HepG2 (cell line): ENCODE measurements around the gene ADAM10. TPM values are rescaled to one million over a fixed set of nuclear protein-coding genes. Genes with fewer than 3 reads are reported as not detected.

ENCODE experiments used
- BCL6 ChIP-seq: IDR thresholded peaks from 2 replicates; pipeline ENCODE4 v1.6.1; 2016; ENCODE audit warnings: missing genetic modification reagents, missing compliant biosample characterization
- CCAR2 ChIP-seq: fragments of 200-400 bp; formaldehyde crosslinking; optimal IDR thresholded peaks from 2 replicates; pipeline ENCODE3; 2018; ENCODE audit warnings: low read depth, mild to moderate bottlenecking, low read length, moderate library complexity
- EP300 ChIP-seq, 3 experiments: sonication (generic) in 1 of 3; formaldehyde crosslinking in 1 of 3; IDR thresholded peaks; 2 replicates each; pipeline versions ENCODE4 v1.5.1 to v1.6.1; 2011 to 2020; ENCODE audit warnings: low read depth in 2 of 3, low read length in 2 of 3, borderline replicate concordance in 1 of 3, improper control_type of control experiment in 1 of 3, mild to moderate bottlenecking in 1 of 3, missing genetic modification reagents in 1 of 3, moderate library complexity in 1 of 3
- GATAD2A ChIP-seq: IDR thresholded peaks from 2 replicates; pipeline ENCODE4 v1.6.1; 2016
- HMG20A ChIP-seq: IDR thresholded peaks from 2 replicates; pipeline ENCODE4 v1.6.1; 2016; ENCODE audit warnings: borderline replicate concordance
- JUNB ChIP-seq: sonication (generic); formaldehyde crosslinking; IDR thresholded peaks from 2 replicates; pipeline ENCODE4 v1.8.0; 2022; ENCODE audit warnings: missing genetic modification reagents, mild to moderate bottlenecking, borderline replicate concordance
- NCOA2 ChIP-seq: sonication (generic); formaldehyde crosslinking; IDR thresholded peaks from 2 replicates; pipeline ENCODE4 v1.8.0; 2022; ENCODE audit warnings: inconsistent platforms
- NCOA5 ChIP-seq: sonication (generic); formaldehyde crosslinking; IDR thresholded peaks from 2 replicates; pipeline ENCODE4 v1.4.0; 2020; ENCODE audit warnings: missing genetic modification reagents
- PHB2 ChIP-seq: fragments of 450-650 bp; IDR thresholded peaks from 2 replicates; pipeline ENCODE4 v1.6.1; 2018; ENCODE audit not compliant: partially characterized antibody
- RCOR2 ChIP-seq: IDR thresholded peaks from 2 replicates; pipeline ENCODE4 v1.6.1; 2016; ENCODE audit warnings: missing biosample characterization, missing genetic modification reagents
- SMARCE1 ChIP-seq: fragments of 450-650 bp; IDR thresholded peaks from 2 replicates; pipeline ENCODE4 v1.6.1; 2017; ENCODE audit warnings: borderline replicate concordance
- SOX13 ChIP-seq, 3 experiments: fragments of 450-650 bp in 1 of 3; sonication (generic) in 1 of 3; formaldehyde crosslinking in 1 of 3; IDR thresholded peaks in 2 of 3; conservative IDR thresholded peaks in 1 of 3; 2 replicates each; pipeline versions ENCODE4 v1.5.0 to v1.6.1; 2016 to 2020; ENCODE audit warnings: antibody characterized with exemption in 1 of 3, mild to moderate bottlenecking in 1 of 3, missing compliant biosample characterization in 1 of 3, missing genetic modification reagents in 1 of 3, moderate library complexity in 1 of 3
- SP2 ChIP-seq: sonication (generic); formaldehyde crosslinking; IDR thresholded peaks from 2 replicates; pipeline ENCODE4 v1.5.1; 2020; ENCODE audit warnings: mild to moderate bottlenecking, missing genetic modification reagents
- SPEN ChIP-seq: sonication (generic); formaldehyde crosslinking; IDR thresholded peaks from 2 replicates; pipeline ENCODE4 v1.5.1; 2020; ENCODE audit warnings: low read depth, mild to moderate bottlenecking, missing genetic modification reagents
- YEATS4 ChIP-seq: sonication (generic); formaldehyde crosslinking; IDR thresholded peaks from 2 replicates; pipeline ENCODE4 v1.4.0; 2020; ENCODE audit warnings: missing genetic modification reagents, borderline replicate concordance
- ZBED4 ChIP-seq: sonication (generic); formaldehyde crosslinking; IDR thresholded peaks from 2 replicates; pipeline ENCODE4 v1.4.0; 2020; ENCODE audit warnings: missing genetic modification reagents, borderline replicate concordance
- ZBTB7B ChIP-seq: sonication (generic); formaldehyde crosslinking; IDR thresholded peaks from 2 replicates; pipeline ENCODE4 v1.4.0; 2020; ENCODE audit warnings: missing genetic modification reagents
- ZNF180 ChIP-seq: sonication (generic); formaldehyde crosslinking; IDR thresholded peaks from 2 replicates; pipeline ENCODE4 v1.4.0; 2020; ENCODE audit warnings: low read depth, missing genetic modification reagents, borderline replicate concordance
- ZNF432 ChIP-seq: sonication (generic); formaldehyde crosslinking; IDR thresholded peaks from 2 replicates; pipeline ENCODE4 v1.5.0; 2020; ENCODE audit warnings: missing genetic modification reagents, mild to moderate bottlenecking, borderline replicate concordance
- ZNF549 ChIP-seq: sonication (generic); formaldehyde crosslinking; IDR thresholded peaks from 2 replicates; pipeline ENCODE4 v1.5.0; 2020; ENCODE audit warnings: missing genetic modification reagents
- ZNF670 ChIP-seq: sonication (generic); formaldehyde crosslinking; IDR thresholded peaks from 2 replicates; pipeline ENCODE4 v1.8.0; 2022; ENCODE audit warnings: mild to moderate bottlenecking, missing genetic modification reagents, borderline replicate concordance
- ZNF782 ChIP-seq: sonication (generic); formaldehyde crosslinking; IDR thresholded peaks from 2 replicates; pipeline ENCODE4 v1.4.0; 2020; ENCODE audit warnings: missing genetic modification reagents, mild to moderate bottlenecking, borderline replicate concordance
- ZNF891 ChIP-seq: sonication (generic); formaldehyde crosslinking; IDR thresholded peaks from 2 replicates; pipeline ENCODE4 v1.5.0; 2020; ENCODE audit warnings: mild to moderate bottlenecking, missing genetic modification reagents
- polyA plus RNA-seq, 8 experiments: library from polyadenylated mRNA; depleted of rRNA in 3 of 8; stranded (reverse) in 7 of 8; unstranded in 1 of 8; fragments of >200 nt; fragmentation: Illumina TruSeq in 4 of 8; extraction: Trizol in 4 of 8; gene quantifications; 2 replicates each; pipeline versions ENCODE4 v1.2.1 to v1.2.3, GENCODE V29; 2011 to 2016; ENCODE audit warnings: low read depth in 4 of 8, missing spikeins in 1 of 8, mixed read lengths in 1 of 8; ENCODE audit not compliant: insufficient read depth in 1 of 8
- total RNA-seq, 5 experiments: library from RNA; depleted of rRNA; stranded (reverse); fragments of >200 nt; fragmentation: Illumina TruSeq; extraction: Trizol; gene quantifications; 2 replicates each; pipeline ENCODE4 v1.2.3, GENCODE V29; 2016; ENCODE audit warnings: low read depth in 1 of 5
- TF ChIP-seq, protein P1 (sequence below): sonication (generic); formaldehyde crosslinking; IDR thresholded peaks from 2 replicates; pipeline ENCODE4 v1.5.0; 2020; ENCODE audit warnings: missing genetic modification reagents
- TF ChIP-seq, protein P2 (sequence below): sonication (generic); formaldehyde crosslinking; IDR thresholded peaks from 2 replicates; pipeline ENCODE4 v1.8.0; 2022; ENCODE audit warnings: missing genetic modification reagents, mild to moderate bottlenecking, borderline replicate concordance

ADAM10 gene
- total and polyA plus RNA-seq, 2 of the 13 experiments (the other 11 are each of a cell fraction or from before 2014, with no cell fraction given), result 92.7 to 125 TPM

- no peak for TF ChIP-seq ZNF549 (CRISPR knock-in tag)
- TF ChIP-seq BCL6 (CRISPR knock-in tag), result no peak
- no peak for TF ChIP-seq ZNF782 (CRISPR knock-in tag)
- no peak for TF ChIP-seq ZBTB7B
- peak; percentile 57 for TF ChIP-seq NCOA2 (CRISPR knock-in tag)
- no peak for TF ChIP-seq NCOA5 (CRISPR knock-in tag)
- no peak for TF ChIP-seq SOX13 (IDR thresholded peaks at IDR 0.05)
- TF ChIP-seq SOX13 (CRISPR knock-in tag; conservative IDR thresholded peaks at IDR 0.05 in 1 of 2, IDR thresholded peaks at IDR 0.05 in 1 of 2), result peak in 1 of 2 experiments; percentile 60; a peak in 2 of 4 replicates
- TF ChIP-seq ZBED4 (CRISPR knock-in tag), result no peak
- TF ChIP-seq ZNF180 (CRISPR knock-in tag), result no peak
- no peak for TF ChIP-seq SP2 (CRISPR knock-in tag)
- peak in 1 of 2 experiments; percentile 36; a peak in 2 of 4 replicates for TF ChIP-seq EP300 (IDR thresholded peaks at IDR 0.05; ENCODE audit: low read depth in 2 of 2, low read length in 2 of 2)
- no peak for TF ChIP-seq EP300 (CRISPR knock-in tag; IDR thresholded peaks at IDR 0.05; ENCODE audit: borderline replicate concordance)
- peak; percentile 60; the same call in 1 of the 2 replicates for TF ChIP-seq RCOR2 (CRISPR knock-in tag)
- TF ChIP-seq YEATS4, result no peak
- TF ChIP-seq PHB2, result no peak
- no peak for TF ChIP-seq JUNB (CRISPR knock-in tag)
- TF ChIP-seq HMG20A (CRISPR knock-in tag), result peak; percentile 31; the same call in 1 of the 2 replicates
- TF ChIP-seq ZNF432 (CRISPR knock-in tag), result no peak
- TF ChIP-seq SMARCE1, result no peak
- TF ChIP-seq, protein P1, sequence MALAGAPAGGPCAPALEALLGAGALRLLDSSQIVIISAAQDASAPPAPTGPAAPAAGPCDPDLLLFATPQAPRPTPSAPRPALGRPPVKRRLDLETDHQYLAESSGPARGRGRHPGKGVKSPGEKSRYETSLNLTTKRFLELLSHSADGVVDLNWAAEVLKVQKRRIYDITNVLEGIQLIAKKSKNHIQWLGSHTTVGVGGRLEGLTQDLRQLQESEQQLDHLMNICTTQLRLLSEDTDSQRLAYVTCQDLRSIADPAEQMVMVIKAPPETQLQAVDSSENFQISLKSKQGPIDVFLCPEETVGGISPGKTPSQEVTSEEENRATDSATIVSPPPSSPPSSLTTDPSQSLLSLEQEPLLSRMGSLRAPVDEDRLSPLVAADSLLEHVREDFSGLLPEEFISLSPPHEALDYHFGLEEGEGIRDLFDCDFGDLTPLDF (CRISPR knock-in tag), result no peak
- TF ChIP-seq SPEN (CRISPR knock-in tag), result no peak
- no peak for TF ChIP-seq ZNF670 (CRISPR knock-in tag)
- TF ChIP-seq, protein P2, sequence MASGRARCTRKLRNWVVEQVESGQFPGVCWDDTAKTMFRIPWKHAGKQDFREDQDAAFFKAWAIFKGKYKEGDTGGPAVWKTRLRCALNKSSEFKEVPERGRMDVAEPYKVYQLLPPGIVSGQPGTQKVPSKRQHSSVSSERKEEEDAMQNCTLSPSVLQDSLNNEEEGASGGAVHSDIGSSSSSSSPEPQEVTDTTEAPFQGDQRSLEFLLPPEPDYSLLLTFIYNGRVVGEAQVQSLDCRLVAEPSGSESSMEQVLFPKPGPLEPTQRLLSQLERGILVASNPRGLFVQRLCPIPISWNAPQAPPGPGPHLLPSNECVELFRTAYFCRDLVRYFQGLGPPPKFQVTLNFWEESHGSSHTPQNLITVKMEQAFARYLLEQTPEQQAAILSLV (CRISPR knock-in tag), result no peak
- peak; percentile 69 for TF ChIP-seq GATAD2A (CRISPR knock-in tag)
- no peak for TF ChIP-seq CCAR2
- TF ChIP-seq ZNF891, result no peak
- TF ChIP-seq, all 625 proteins: peak for 21
These were observed 123.1 kb downstream of the ADAM10 start (continued) for GRCh38 chr15:58626378-58626777.
